ENCODE results near the gene HUS1B. TPM values are rescaled to one million over a fixed set of nuclear protein-coding genes. Genes with fewer than 3 reads are reported as not detected.

The HUS1B gene
- polyA plus RNA-seq, 3 donors = 0.23 to 0.73 TPM; not detected in 1

- peaks cover 7 to 67% of the 10 kb centered on the region in 2 donors for H3K36me3 ChIP-seq (replicated peaks in 1 of 2; ENCODE audit: control insufficient read depth in 1 of 2, insufficient read depth in 2 of 2, low read length in 2 of 2)
- WGBS (ENCODE audit: insufficient coverage) = 94% methylated on average over 6 of the region's 11 CpGs
- DNase-seq = no peak
- H2AFZ ChIP-seq (ENCODE audit: insufficient read depth, low read depth, low read length, poor library complexity, severe bottlenecking) = no peak overlapping the region
- no peak overlapping the region for H3K9ac ChIP-seq (ENCODE audit: insufficient read depth, low read length, poor library complexity, severe bottlenecking)
- H3K4me1 ChIP-seq (ENCODE audit: control insufficient read depth in 1 of 2, insufficient read depth in 2 of 2, low read length in 2 of 2) = no peaks in the 10 kb centered on the region
- H3K27ac ChIP-seq (ENCODE audit: low read depth in 1 of 2, low read length in 2 of 2) = no peak overlapping the region
- no peak overlapping the region for H3K4me2 ChIP-seq (replicated peaks; ENCODE audit: extremely low read depth, low read length, poor library complexity, severe bottlenecking)
- no peaks in the 10 kb centered on the region for H4K20me1 ChIP-seq (ENCODE audit: insufficient read depth, low read length)
- Mint-ChIP-seq H3K27me3 (ENCODE audit: low read depth in 3 of 3) (no peaks in the 10 kb centered on the region), H3K36me3 (peaks cover 45 to 50% of the 10 kb centered on the region in 2 donors), H3K27ac (no peak overlapping the region), H3K9me3 (no peaks in the 10 kb centered on the region), H3K4me1 (no peaks in the 10 kb centered on the region), H3K4me3 (no peak overlapping the region)
- no peaks in the 10 kb centered on the region for H3K9me3 ChIP-seq (replicated peaks in 1 of 2; ENCODE audit: control insufficient read depth in 1 of 2, insufficient read depth in 1 of 2, low read length in 2 of 2)
- H3K4me3 ChIP-seq (replicated peaks in 1 of 3; ENCODE audit: low read depth in 2 of 3, low read length in 3 of 3) = no peak overlapping the region
- no peaks in the 10 kb centered on the region for H3K27me3 ChIP-seq (ENCODE audit: control insufficient read depth in 2 of 2, insufficient read depth in 2 of 2, low read length in 2 of 2)
- intact Hi-C loops (cut with micrococcal nuclease) = no loop called here
- no peaks in the 10 kb centered on the region for H3K79me2 ChIP-seq (ENCODE audit: insufficient read depth, low read length)
- TF ChIP-seq CTCF (IDR thresholded peaks at IDR 0.05) = no peak
Measured at GRCh38 chr6:617456-618100, 39.3 kb downstream of the HUS1B start.

- Histone ChIP-seq H3K79me2 (ENCODE audit: insufficient read depth, low read length) (no peaks in the 10 kb centered on the region), H3K9ac (ENCODE audit: insufficient read depth, low read length, poor library complexity, severe bottlenecking) (no peak overlapping the region), H3K4me3 (replicated peaks in 1 of 3; ENCODE audit: low read depth in 2 of 3, low read length in 3 of 3) (no peak overlapping the region), H3K4me1 (ENCODE audit: control insufficient read depth in 1 of 2, insufficient read depth in 2 of 2, low read length in 2 of 2) (peaks cover 16 to 22% of the 10 kb centered on the region in 2 donors), H3K4me2 (replicated peaks; ENCODE audit: extremely low read depth, low read length, poor library complexity, severe bottlenecking) (no peak overlapping the region), H3K9me3 (replicated peaks in 1 of 2; ENCODE audit: control insufficient read depth in 1 of 2, insufficient read depth in 1 of 2, low read length in 2 of 2) (no peaks in the 10 kb centered on the region), H3K27ac (ENCODE audit: low read depth in 1 of 2, low read length in 2 of 2) (no peak overlapping the region), H3K36me3 (replicated peaks in 1 of 2; ENCODE audit: control insufficient read depth in 1 of 2, insufficient read depth in 2 of 2, low read length in 2 of 2) (peaks cover 5 to 44% of the 10 kb centered on the region in 2 donors), H3K27me3 (ENCODE audit: control insufficient read depth in 2 of 2, insufficient read depth in 2 of 2, low read length in 2 of 2) (no peaks in the 10 kb centered on the region), H4K20me1 (ENCODE audit: insufficient read depth, low read length) (peaks cover 4% of the 10 kb centered on the region), H2AFZ (ENCODE audit: insufficient read depth, low read depth, low read length, poor library complexity, severe bottlenecking) (no peak overlapping the region)
- no peak overlapping the region for H3K4me3 Mint-ChIP-seq
- H3K27ac Mint-ChIP-seq = no peak overlapping the region
- 94% methylated on average over 7 of the region's 7 CpGs for WGBS (ENCODE audit: insufficient coverage)
- no peak for TF ChIP-seq CTCF (IDR thresholded peaks at IDR 0.05)
- H3K36me3 Mint-ChIP-seq = peaks cover 42 to 43% of the 10 kb centered on the region in 2 donors
- H3K9me3 Mint-ChIP-seq = no peaks in the 10 kb centered on the region
- no peak for DNase-seq
- H3K4me1 Mint-ChIP-seq = peaks cover 20% of the 10 kb centered on the region
- intact Hi-C loops (cut with micrococcal nuclease) = no loop called here
- H3K27me3 Mint-ChIP-seq (ENCODE audit: low read depth in 3 of 3) = no peaks in the 10 kb centered on the region
Measured at GRCh38 chr6:613981-614380, 42.9 kb downstream of the HUS1B start.

All from CD14-positive monocyte (primary cell).